Posterior cingulate gyrus (tissue), 11 donors: ENCODE data around the gene CACNA2D2.
"Not testable (repeated sequence)": the region's sequence is repeated elsewhere in the genome, so short reads cannot be mapped to it uniquely, and the experiment has no call there.

Experiments used
- DNase-seq, 10 donors: peaks; one replicate each; pipeline versions ENCODE4 v3.0.0 to v3.0.0-alpha.2; 2020 to 2021; ENCODE audit warnings: mixed read lengths in 3 of 10
- intact Hi-C: fragments of 100-400 bp; cut with DNase I; formaldehyde crosslinking; loops from one replicate; pipeline ENCODE4 v1.15.1; 2023

CACNA2D2 gene

GRCh38 chr3:50531201-50531600, 27.8 kb upstream of the CACNA2D2 start:
- intact Hi-C loops, result no loop called here
- no peak for DNase-seq

DNA sequence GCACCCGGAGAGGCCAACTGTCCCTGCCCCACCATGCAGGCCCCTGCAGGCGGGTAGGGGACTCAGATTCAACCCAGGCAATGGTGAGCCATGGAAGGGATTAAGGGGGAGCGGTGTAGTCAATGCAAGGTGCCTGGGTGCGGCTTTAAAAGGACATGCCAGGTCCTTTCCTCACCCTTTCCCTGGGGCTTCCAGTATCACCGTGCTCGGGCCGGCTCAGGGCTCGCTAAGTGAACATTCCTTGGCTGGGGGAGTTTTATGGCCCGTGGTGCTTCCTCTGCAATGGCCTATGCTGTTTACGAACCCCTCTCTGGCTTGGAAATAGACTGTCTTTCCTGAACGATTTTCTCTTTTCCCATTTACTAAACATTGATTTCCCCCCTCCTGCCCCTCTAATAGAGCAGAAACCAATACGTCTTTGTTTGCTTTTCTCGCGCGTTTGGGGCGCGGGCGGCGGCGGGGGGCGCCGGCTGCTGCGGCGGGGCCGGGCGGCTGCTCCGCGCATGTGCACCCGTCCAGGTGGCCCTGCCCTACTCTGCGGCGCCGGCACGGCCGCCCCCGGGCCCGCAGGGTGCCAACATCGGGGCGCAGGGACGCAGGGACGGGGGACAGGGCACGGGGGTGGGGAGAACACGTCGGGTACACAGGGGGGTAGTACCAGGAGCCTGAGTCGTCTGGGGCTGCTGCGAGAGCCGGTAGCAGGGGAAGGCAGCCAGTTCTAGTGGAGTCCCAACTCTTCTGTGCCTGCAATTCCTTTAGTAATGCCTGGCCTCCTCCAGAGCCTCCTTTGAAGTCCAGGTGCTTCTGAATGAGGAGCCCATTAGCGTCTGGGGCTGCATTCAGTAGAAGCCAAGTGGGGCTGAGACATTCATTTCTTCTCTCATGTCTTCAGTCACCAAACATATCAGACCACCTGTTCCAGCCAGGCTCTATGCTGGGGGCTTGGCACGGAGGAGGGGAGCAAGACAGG, 26.9 kb upstream of the CACNA2D2 start:
- intact Hi-C loops, result no loop called here
- no peak for DNase-seq

DNA sequence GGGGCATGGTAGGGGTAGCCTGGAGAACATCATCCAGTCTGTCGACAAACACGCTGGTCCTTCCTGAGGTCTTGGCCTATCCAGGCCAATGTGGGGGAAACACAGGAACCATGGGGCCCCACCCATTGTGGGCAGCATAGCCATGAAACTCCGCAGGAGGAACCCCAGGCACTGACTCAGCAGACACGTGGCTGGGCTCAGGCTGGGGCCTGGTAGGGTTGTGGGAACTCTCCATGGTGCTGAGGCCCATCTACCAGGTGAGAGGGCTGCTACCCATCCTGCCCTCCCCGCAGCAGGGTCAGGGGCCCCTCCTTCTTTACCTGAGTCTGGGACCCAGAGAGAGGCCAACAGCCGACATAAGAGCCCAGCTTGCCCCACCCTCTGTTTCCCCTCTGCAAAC, 22.6 kb upstream of the CACNA2D2 start:
- intact Hi-C loops, result no loop called here
- peak in 1 of 10 donors; percentile 25 for DNase-seq

DNA sequence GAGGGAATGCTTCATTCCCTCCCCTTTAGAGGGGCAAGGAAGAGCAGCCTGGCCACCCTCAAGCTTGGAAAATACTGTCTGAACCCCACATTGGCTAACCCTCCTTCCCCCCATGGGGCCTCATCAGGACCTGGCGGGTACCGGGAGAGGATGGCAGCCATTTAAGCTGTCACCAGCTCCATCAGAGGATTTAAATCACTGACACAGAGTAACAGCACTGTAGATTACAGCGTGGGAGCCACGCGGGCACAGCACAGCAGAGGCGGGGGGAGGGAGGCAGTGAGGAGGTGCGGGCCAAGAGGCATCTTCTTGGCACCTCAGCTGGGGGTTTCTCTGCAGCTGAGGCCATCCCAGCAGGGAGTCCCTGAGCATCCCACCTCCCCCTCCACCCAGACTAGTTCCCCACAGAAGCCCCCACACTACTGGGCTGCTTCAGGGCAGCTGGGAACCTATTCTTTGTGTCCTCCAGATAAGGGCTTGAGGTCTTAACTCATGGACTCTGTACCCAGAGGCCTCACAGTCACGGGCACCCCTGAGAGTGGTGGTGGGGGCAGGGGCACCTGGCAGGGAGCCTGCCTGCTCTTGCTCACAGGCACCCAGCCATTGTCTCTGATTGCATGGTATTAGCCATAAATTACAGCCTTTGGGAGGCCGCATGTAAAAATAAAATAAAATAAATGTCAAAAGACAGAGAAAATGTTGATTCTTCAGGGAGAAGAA, 21.9 kb upstream of the CACNA2D2 start:
- DNase-seq, result no peak
- intact Hi-C loops, result no loop called here

DNA sequence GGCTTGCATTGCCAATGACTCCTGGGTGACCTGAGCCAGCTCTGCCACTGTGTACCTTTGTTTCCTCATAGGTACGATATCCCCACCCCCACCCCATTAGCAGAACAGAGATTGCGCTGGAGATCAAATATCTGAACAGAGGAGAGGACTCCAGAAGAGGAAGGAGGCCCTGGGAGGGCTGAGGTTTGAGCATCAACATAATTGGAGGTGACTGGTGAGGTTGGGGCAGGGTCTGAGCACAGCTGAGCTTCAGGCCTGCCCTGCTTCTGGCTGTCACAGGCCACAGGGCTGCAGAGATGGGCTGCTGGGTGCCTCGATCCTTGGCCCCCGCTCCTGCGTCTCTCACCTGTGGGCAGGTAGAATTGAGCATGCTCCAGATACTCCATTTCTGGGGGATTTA, 21.3 kb upstream of the CACNA2D2 start:
- no peak for DNase-seq
- intact Hi-C loops, result no loop called here

DNA sequence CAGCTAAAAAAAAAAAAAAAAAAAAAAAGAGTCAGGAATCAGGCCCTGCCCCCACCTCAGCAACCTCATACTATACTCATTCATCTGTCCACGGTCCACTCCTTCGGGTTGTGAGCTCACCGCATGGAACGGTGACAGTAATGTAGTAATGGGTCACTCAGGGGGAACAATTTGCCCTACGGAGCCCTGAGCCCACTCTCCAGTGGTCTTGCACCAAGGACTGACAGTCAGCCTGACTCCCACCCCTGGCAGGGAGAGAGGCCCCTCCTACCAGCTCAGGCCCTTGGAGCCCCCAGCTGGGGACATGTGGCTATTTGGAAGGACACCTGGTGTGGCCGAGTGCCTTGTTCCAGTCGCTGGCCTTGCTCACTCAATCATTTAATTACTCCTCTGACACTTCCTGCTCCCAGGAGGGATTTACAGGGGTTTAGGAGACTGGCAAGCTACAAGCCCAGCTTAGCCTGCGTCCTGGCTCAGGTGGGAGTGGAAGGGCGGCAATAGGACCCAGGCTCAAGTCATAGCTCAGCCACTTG, 19.9 kb upstream of the CACNA2D2 start:
- intact Hi-C loops, result no loop called here

DNA sequence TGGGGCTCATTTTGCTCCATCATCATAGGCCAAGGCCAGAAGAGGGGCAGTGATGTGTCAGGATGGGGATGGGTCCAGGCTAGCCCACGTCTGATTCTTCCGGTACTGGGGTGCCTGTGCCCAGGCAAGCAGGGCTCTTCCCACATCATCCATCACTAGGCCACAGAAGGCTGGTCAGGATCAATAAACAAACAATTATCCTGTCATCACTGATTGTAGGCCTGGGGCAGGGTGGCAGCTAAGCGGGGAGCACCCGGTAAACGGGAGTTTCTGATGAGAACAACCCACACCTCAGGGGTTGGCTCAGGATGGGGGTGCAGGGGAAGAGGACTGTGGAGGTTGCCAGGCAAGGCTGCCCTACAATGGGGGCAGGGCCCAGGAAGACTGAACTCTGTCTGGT, 18.1 kb upstream of the CACNA2D2 start:
- DNase-seq, result no peak
- intact Hi-C loops, result no loop called here

More for the DNA sequence above, 19.9 kb upstream of the CACNA2D2 start:
- no peak for DNase-seq

GRCh38 chr3:50520849-50521248, 17.4 kb upstream of the CACNA2D2 start:
- no peak for DNase-seq
- intact Hi-C loops, result no loop called here

GRCh38 chr3:50519471-50520089, 16.1 kb upstream of the CACNA2D2 start:
- intact Hi-C loops, result loop anchor here (5.0 kb wide), 1 partner anchor 93 kb away; the partner anchor contains the start of gene CISH
- DNase-seq, result peak; percentile 22 to 94 (median 67)

- intact Hi-C loops, result loop anchor here (5.0 kb wide), 1 partner anchor 94 kb away; the partner anchor contains the start of gene CISH
- no peak for DNase-seq
Measured at GRCh38 chr3:50518436-50518835, 15.0 kb upstream of the CACNA2D2 start.

DNA sequence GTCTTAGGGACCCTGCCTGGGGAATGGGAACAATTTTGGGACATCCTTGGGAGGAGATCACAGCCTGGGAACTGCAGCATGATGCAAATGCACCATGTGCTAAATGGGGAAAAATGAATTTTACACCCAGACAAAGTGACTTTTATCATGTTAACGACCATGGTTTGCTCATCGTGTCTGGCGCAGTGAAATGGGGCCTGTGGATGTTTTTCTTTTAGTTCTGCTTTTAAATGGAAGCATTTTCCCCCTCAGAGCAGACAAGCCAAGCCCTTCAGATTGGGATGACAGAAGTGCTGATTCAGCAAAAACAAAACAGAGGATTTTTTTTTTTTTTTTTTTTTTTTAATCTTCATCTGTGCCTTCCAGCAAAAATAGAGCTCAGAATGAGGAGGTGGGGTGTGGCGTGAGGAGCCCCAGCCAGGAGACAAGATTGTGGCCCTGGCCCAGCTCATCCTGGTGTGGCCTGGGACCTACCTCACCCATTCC, 14.3 kb upstream of the CACNA2D2 start:
- intact Hi-C loops, result loop anchor here (5.0 kb wide), 1 partner anchor 95 kb away; the partner anchor contains the start of gene CISH
- no peak for DNase-seq

GRCh38 chr3:50516440-50516871, 13.0 kb upstream of the CACNA2D2 start:
- intact Hi-C loops, result loop anchor here (5.0 kb wide), 1 partner anchor 96 kb away; the partner anchor contains the start of gene CISH
- no peak for DNase-seq

- intact Hi-C loops, result loop anchor here (5.0 kb wide), 1 partner anchor 96 kb away; the partner anchor contains the start of gene CISH
- DNase-seq, result no peak
Measured at GRCh38 chr3:50515565-50516439, 12.4 kb upstream of the CACNA2D2 start.

DNA sequence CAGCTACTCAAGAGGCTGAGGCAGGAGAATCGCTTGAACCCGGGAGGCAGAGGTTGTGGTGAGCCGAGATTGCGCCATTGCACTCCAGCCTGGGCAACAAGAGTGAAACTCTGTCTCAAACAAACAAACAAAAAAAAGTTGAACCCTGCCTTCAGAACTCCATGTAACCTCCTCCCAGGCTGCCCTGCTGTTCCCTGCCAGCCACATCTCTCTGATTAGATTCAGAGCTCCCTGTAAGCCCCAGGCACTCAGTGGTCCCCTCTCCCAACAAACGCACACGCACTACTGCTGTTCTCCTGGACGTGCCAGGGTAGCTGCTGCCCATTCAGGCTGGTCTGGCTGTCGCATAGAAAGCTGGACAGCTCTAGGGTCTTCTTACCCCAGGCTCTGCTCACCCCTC, 9.5 kb upstream of the CACNA2D2 start:
- DNase-seq, intact Hi-C loops: not testable (repeated sequence)

DNA sequence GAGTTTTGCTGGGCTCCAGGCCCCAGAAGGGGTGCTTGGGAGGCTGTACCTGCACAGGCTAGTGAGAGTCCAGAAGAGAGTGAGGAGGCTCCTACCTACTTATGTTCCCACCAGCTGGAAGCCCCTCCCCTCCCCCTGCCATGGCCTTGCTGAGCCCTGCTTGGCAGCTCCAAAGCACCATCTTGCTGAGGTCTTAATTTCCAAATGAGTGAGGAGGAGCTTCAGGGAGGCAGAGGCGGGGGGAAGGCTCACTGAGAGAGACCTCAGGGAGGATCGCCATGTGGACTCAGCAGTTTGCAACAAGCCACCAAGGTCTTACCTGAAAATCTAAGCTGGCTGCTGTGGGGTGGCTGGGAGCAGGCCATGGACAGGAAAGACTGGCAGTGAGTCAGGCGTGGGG, 8.7 kb upstream of the CACNA2D2 start:
- intact Hi-C loops, result no loop called here
- DNase-seq, result no peak

GRCh38 chr3:50510325-50510724, 6.9 kb upstream of the CACNA2D2 start:
- intact Hi-C loops, result no loop called here
- no peak for DNase-seq

GRCh38 chr3:50509715-50510114, 6.3 kb upstream of the CACNA2D2 start:
- no peak for DNase-seq
- intact Hi-C loops, result no loop called here

- intact Hi-C loops, result no loop called here
- no peak for DNase-seq
Measured at GRCh38 chr3:50508821-50509220, 5.4 kb upstream of the CACNA2D2 start.

DNA sequence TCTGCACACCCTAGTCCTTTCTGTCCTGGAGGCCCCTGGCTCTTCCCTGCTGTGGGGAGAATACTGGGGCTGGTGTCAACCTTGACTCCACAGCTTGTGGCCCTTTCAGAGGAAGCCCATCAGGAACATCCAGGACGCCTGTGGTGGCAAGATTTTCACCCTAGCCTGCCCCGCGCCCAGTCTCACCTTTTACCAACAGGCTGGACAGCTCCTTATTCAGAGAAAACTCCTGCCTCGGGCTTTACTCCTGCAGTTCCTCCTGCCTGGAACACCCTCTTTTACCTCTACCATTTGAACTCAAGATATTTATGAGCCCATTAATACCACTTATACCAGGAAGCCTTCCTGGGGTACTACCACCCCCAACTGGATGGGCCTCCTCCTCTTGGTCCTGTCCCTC, 2.7 kb upstream of the CACNA2D2 start:
- intact Hi-C loops, result no loop called here
- no peak for DNase-seq
